Activated CD8-positive, alpha-beta memory T cell treated with anti-CD3 and anti-CD28 coated beads for 24 hours (primary cell): ENCODE measurements around the gene MYO18B.
"Not testable (repeated sequence)": the region's sequence is repeated elsewhere in the genome, so short reads cannot be mapped to it uniquely, and the experiment has no call there.

Experiments used
- DNase-seq: peaks from one replicate; pipeline ENCODE4 v3.0.0-alpha.2; 2020

The MYO18B gene, protein sequence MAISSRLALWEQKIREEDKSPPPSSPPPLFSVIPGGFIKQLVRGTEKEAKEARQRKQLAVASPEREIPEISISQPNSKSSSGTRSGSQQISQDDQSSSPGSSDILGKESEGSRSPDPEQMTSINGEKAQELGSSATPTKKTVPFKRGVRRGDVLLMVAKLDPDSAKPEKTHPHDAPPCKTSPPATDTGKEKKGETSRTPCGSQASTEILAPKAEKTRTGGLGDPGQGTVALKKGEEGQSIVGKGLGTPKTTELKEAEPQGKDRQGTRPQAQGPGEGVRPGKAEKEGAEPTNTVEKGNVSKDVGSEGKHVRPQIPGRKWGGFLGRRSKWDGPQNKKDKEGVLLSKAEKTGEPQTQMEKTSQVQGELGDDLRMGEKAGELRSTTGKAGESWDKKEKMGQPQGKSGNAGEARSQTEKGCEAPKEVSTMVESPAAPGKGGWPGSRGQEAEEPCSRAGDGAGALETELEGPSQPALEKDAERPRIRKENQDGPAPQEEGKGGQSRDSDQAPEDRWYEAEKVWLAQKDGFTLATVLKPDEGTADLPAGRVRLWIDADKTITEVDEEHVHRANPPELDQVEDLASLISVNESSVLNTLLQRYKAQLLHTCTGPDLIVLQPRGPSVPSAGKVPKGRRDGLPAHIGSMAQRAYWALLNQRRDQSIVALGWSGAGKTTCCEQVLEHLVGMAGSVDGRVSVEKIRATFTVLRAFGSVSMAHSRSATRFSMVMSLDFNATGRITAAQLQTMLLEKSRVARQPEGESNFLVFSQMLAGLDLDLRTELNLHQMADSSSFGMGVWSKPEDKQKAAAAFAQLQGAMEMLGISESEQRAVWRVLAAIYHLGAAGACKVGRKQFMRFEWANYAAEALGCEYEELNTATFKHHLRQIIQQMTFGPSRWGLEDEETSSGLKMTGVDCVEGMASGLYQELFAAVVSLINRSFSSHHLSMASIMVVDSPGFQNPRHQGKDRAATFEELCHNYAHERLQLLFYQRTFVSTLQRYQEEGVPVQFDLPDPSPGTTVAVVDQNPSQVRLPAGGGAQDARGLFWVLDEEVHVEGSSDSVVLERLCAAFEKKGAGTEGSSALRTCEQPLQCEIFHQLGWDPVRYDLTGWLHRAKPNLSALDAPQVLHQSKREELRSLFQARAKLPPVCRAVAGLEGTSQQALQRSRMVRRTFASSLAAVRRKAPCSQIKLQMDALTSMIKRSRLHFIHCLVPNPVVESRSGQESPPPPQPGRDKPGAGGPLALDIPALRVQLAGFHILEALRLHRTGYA (N-terminal part only)

DNA sequence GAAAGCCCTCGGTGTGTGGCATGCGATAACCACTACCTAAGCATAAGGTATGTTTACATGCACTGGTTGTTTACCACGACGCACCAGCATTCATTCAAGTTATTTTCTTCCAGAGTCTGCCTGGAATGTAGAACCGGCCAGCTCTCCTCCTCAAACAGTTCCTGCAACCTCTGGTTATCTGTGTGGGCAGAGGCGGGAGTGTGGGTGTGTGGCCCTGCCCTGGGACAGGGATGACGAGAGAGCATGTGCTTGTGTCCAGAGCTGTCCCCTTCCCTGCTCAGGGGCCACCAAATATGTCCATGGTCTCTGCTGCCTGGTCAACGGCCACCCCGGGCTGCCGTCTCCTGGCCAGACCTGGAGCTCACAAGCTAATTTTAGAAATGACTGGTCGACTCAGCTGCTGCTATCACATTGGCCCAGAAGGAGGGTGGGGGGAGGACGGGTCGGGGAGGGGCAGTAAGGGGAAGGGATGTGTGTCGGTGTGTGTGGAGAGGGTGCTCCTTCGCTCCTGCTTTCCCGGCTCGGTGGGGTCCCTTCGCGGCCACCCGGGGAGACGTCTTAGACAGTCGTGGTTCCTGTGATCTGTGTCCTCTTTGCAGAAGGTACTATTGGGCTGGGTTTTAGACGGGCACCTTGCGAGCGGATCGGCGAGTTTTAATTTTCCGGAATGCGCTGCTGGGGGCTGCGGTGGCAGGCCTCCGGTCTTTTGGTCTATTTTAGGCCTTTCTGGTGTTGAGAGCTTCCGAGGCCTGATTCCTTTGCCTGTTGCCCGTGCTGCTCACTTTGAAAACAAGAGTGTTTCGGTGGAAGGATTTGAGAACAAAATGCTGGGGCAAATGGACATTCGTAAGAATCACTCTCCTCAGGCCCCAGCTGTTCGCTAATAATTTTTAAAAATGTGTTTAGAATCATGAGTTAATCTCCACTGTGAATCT is at the start of gene MYO18B:
Gene MYO18B (plus strand): TSS at position 497 of the 935 bp plus-strand sequence. CDS start 18,905 bp downstream, outside the sequence.
- DNase-seq = no peak

DNA sequence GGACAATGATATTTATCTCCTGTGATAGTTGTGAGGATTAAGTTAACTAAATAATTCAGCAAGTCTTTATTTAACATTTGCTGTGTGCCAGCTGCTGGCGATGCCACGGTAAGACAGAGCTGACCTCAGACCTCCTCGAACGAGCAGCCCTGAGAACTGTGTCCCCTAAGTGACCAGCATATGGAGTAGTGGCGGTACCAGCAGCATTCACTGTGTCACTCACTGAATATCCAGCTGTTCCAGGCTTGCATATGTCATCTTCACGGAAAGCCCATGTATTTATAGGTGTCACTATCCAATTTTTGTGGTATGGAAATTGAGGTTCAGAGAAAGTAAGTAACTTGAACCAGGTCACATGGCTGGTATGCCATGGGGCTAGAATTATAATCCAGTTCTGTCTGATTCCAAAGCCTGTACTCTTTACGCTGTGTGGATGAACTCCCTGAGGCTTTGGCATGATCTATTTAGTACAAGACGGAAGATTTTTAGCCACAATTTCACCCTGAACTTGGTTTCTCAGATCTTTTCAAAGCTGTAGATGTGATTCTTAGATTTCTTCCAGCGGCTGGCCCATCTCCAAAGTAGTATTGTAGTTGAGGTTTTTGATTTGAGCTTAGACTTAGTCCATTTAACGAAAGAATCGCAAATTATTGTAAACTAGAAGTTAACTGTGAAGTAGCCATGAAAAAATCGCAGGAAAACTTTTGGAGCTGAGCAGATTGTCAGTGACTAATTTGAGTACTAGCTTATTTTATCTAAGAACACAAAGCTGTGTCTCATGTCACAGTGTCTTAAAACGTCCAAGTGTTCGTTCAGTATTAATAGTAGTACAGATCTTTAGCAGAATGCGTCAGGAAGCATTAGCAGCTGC is 49.4 kb upstream of the MYO18B start:
- no peak for DNase-seq

DNA sequence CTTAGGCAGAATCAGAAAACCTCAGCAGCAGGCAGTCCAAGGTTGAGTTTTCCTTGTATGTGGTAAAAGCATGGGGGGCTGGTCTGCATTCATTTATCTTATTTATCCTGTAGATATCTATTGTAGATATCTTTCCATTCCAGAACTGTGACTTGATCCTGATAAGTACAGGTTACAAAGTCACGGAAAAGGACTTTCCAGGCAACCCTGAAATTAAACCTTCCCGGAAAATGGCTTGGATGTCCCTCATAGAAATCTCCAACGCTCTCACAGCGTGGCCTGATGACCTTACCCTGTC is 48.8 kb upstream of the MYO18B start:
- DNase-seq = no peak

DNA sequence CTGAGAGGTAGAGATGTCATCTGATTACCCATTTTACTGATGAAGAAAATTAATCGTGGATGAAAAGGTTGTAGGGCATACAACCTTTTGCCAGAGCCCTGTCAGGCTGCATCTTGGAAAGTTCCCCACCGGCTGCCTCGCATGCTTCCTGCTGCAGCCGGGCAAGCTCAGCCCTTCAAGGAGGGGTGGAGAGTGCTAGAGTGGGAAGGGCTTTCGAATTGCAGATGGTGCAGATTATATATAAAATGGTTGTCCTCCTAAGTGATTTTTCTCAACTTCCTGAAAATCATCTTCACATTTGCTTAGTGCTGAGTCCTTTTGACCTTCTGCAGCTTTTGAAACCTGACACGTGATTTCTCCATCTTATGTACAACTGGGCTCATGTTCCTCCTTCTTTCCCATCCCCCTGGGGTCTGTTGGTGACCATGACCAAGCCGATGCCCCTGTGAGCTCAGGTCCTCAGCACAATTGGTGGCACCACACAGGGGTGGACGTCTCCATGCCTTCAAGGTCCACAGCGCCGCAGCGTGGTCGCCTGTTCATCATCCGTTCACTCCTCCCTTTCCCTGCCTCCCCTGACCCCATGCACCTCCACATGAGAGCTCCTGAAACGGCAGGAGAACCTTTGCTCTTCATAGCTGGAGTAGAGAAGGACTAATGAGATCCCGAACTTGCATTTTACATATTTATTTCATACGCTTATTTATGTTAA is 47.6 kb upstream of the MYO18B start:
- no peak for DNase-seq

DNA sequence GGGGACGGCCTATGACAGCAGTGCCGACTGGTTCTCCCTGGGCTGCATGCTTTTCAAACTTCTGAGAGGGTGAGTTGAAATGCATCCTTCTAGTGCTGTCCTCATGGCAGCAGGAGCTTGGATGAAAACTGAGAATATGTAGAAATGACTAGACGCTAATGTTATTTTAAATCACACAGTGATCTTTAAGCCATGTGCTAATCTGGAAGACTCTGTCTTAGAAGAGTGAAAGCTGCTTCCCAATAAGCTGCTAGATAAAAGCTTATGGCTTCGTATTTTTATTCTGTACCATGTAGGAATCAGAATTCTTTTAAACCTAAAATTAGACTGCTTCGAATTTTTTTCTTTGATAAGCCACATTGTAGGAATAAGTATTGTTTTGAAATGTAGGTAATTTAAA is 46.8 kb upstream of the MYO18B start:
- DNase-seq = no peak

DNA sequence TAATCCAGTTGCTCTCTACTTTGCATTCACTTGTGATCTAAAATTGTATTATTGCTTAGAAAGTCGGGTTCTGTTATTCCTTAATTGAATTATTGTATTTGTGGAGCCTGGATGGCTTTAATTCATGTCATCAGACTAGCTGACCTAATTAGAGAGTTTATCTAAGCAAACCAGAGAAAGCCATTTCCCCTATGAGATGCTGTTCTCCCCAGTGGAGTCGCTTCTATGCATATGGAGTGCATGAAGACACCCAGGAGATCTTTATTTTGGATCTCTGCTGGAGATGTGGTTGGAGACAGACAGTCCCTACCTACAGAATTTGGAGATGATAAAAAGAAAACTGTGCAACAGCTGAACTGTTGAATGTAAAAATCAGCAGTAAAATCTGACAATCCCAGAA is 45.2 kb upstream of the MYO18B start:
- no peak for DNase-seq

DNA sequence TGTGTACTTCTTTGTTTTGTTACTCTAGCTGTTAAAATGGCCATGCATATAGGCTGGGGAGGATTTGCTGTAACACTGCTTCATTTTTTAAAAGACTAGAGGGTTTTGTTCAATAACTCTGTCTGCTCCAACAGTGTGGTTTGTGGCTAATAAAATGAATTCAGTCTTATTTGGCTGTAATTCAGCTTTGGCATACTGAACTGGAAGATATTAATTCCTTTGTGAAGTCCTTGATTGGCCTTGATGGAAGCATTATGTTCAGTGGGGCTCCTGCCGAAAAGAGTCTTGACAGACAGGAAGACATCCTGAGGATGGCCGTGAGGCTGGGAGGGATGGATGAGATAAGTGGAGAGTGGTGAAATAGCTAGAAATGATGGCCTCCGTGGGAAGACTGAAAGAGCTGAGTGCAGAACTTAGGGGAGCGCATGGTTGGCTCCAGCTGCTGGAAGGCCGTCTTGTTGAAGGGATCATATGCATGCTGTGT is 44.8 kb upstream of the MYO18B start:
- no peak for DNase-seq

DNA sequence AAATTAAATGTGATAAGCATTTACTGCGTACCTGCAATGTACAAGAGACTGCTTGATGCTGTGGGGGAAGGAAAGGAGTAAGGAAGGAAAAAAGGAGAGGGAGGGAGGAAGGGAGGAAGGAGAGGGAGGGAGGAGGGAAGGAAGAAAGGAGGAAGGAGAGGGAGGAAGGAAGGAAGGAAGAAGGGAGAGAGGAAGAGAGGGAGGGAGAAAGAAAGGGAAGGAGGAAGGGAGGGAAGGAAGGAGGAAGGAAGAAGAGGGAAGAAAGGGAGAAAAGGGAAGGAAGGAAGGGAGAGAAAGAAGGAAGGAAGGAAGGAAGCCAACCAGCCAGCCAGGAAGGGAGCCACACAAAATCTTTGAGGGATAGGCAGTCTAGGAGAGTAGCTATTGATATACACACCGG is 44.0 kb upstream of the MYO18B start:
- no peak for DNase-seq

DNA sequence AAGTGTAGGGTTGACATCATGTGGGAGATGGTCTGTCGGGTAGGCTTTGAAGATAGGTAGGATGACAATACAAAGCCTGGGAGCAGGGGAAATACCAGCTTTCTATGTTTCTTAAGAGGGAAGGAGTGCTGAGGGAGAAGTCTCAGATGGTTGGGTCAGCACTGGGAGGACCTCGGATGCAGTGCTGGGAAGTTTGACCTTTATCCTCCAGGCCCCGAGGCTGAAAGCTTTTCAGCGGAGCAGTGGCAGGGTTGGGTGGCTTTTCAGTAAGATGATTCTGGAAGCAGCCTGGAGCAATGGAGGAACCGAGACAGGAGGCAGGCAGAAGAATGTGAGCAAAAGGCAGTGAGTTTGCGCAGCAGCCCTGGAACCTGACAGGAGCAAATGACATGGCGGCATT is 43.5 kb upstream of the MYO18B start:
- DNase-seq = no peak

DNA sequence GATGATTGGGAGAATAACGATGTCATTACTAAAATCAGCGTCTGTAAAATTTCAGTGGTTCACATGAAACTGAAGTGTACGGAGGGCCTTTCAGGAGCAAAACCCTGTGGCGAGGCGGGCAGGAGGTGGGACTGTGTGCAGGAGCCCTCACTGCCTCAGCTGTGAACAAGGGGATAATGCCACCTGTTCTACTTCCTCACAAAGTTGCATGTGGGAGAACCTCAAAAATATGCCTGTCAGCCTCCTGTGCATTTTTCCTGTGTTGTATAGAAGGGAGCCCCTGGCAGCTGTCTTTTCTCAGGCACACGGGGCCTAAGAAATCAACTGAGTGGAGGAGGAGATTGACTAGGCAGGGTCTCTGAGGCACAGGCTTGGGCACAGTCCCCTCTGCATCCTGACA is 43.0 kb upstream of the MYO18B start:
- no peak for DNase-seq

DNA sequence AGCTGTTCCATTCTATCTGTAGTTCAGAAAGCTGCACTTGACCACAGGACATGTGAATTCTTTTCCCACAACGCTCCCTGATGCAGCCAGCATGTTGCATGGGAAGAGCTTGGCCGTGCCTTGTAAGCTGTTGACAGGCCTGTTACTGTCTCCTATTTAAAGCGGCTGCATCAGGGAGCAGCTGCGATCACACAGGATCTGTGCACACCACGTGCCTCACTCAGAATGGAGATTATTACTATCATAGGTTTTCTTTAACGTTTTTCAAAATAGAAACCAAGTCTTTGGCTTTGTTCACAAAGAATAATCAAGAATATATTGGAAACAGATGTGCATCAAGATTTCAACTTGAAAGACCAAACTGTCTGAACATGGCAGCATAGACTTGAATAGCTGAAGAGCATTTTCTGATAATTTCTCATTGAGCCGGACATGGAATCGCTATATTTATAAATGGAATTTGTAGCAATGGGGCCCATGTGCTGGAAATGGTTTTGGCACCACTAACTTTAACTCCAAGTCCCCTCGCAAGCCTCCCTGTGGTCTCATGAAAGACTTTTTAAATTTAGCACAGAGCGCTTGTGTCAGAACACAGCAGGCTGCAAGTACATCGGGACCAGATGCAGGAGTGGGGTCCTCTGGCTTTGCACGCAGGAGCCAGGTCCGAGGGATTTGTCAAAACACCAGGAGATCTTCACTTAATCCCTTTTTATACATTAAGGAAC is 40.8 kb upstream of the MYO18B start:
- no peak for DNase-seq

DNA sequence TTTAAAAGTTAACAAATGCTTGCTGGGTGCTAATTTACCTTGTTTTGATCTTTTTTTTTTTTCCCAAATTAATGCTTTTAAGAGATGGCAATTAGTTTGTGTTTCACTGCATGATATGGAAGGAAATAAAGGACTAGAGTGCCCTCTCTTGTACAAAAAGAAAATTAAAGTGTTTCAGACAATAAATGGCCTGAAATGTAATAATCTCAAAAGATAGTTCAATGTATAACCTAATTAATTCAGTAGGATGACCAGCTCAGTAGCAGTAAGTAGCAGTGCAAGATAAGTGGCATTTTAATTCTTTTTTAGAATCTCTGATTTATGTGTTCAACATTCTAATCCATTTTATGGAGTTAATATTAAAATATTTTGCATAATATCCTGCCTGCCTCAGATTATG is 39.9 kb upstream of the MYO18B start:
- DNase-seq = no peak

DNA sequence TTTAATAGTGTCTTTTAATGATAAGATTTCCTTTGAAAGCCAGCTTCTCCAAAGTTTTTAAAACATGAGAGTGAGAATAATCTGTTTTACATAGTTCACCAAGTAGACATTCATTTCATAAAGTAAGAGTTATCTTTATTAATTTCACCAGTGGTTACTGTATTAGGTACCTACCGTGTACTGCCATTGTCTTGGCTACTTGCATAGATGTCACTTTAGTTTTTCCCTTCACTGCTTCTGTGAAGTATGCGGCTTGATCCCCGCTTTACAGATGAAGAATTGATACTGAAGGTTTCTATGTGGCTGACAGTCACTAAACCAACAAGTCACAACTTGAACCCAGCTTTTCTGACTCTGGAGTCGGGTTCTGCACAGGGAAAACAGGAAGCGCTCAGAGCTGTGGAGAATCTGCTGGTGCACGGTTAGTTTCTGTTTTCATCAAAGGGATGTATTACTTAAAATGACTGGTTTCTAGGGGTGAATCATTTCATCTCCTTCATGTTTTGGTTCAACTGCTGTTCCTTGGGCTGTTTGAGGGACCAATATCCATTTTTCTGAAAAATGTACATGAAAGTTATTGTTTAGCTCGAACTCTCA is 39.3 kb upstream of the MYO18B start:
- DNase-seq = no peak

DNA sequence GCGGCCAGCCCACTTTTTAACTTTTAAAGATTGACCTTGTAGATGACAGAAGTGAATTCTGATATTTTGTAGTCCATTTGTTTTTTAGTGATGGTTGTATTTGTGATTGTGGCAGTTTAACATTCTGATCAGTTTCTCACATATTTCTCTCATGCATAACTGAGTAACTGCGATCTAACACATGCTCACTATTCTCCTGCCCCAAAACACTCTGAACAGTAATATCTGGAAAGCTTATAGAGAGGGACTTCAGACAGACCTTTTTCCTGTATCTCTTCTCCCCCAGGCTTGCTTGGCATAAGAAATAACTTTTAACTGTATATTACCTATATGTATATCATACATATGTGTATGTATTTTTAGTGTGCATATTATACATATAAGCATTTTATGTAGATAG is 37.3 kb upstream of the MYO18B start:
- DNase-seq = no peak

DNA sequence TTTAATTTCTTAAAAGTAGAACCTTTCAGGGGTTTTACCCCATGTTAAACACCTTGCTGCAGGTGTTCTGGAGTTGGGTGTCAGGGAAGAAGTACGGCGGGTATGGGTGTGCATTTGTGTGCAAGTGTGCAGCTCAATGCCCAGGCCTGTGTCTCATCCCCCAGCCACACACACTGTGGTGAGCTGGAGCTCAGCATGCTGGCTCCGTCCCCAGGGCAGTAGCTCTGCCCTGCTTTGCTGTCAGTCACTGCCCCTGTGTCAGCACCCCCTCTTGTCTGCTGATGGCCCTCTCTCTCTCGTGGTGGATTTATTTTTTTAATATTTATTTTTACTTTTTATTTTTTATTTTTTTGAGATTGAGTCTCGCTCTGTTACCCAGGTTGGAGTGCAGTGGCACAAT is 35.8 kb upstream of the MYO18B start:
- DNase-seq = no peak

DNA sequence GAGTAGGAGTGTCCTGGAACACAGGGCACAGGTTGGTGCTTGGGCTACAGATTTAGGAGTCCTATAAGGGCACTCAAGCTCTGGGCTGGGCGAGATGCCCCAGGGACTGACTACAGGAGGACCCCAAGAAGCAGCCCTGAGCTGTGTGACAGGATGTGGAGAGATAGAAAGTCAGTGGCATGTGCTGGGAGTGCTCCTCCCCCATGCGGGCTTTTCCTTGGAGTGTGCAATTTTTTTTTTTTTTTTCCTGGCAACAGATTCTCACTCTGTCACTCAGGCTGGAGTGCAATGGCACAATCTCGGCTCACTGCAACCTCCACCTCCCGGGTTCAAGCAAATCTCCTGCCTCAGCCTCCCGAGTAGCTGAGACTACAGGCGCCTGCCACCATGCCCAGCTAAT is 33.6 kb upstream of the MYO18B start:
- not testable (repeated sequence) for DNase-seq

DNA sequence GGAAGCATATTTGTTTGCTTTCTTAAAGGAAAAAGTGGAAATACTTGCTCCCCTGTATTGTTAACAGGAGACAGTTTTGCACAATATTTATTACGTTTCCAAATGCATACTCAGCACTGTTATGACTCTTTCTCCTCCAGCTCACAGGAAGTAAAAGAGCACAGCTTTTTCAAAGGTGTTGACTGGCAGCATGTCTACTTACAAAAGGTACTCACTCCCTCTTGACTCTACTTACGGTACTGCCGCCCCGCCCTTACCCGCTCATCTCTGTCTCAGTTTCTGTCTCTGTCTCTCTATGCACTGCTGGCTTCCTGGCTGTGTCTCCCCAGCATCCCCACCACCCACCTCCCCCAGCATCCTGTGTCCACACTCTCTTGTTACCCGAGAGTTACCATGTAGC is 32.2 kb upstream of the MYO18B start:
- no peak for DNase-seq

DNA sequence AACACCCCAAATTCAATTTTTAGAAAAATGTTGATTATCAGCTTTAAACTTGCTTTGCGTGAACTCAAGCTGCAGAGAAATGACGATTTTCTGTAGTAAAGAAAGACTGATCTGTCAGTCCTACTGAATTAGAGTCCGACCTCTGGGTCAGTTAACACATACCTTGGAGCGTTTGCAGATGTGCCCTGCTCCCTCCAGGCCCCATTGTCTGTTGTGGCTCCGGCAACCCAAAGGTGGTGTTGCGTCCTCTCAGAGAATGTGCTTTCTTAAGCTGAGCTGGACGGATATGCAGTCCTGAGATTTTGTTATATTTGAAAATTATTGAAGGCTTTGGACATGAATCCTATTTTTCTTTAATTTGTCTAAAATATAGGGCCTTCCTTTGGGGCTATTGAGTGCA is 31.5 kb upstream of the MYO18B start:
- no peak for DNase-seq

DNA sequence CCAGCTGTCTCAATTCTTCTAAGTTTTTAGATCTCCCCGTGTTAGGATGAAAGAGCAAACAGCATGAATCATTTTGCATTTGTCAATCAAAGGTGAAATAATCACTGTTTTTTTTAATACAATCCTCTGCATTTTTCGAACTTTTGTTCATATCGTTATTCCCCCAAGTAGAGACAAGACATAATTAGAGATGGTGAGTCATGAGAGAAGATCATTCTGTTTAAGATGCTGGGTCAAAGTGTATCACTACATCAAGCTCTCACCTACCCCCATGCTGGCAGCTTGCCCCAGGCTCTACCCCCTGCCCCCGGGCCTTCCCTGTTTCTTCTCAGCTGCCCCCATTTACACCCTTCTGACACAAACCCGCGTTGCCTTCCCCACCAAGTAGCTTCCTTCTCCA is 30.5 kb upstream of the MYO18B start:
- DNase-seq = no peak
